K562 (cell line): Measurements from ENCODE around the gene PHTF1. TPM values are rescaled to one million over a fixed set of nuclear protein-coding genes. Genes with fewer than 3 reads are reported as not detected.

ENCODE experiments used
- CBX1 ChIP-seq: sonication (generic); IDR thresholded peaks from 2 replicates; pipeline ENCODE4 v1.6.1; 2016; ENCODE audit warnings: antibody characterized with exemption, low read depth, mild to moderate bottlenecking
- EZH2 ChIP-seq: IDR thresholded peaks from 2 replicates; pipeline ENCODE4 v1.6.1; 2012; ENCODE audit warnings: low read depth, mild to moderate bottlenecking, inconsistent platforms, low read length, borderline replicate concordance
- GTF2A2 ChIP-seq: IDR thresholded peaks from 2 replicates; pipeline ENCODE4 v1.6.1; 2016; ENCODE audit warnings: mild to moderate bottlenecking, missing genetic modification characterization, missing compliant biosample characterization
- HNRNPH1 ChIP-seq: fragments of 200-400 bp; formaldehyde crosslinking; optimal IDR thresholded peaks from 2 replicates; pipeline ENCODE3; 2017; ENCODE audit warnings: low read depth, mild to moderate bottlenecking, low read length, moderate library complexity
- KAT2B ChIP-seq: IDR thresholded peaks from one replicate; pipeline ENCODE4 v1.6.1; 2012; ENCODE audit warnings: low read depth, mild to moderate bottlenecking, control low read depth, inconsistent platforms, low read length, moderate library complexity
- KAT8 ChIP-seq: fragments of 450-650 bp; IDR thresholded peaks from 2 replicates; pipeline ENCODE4 v1.6.1; 2016; ENCODE audit warnings: low read depth, mild to moderate bottlenecking
- KLF6 ChIP-seq: fragments of 250-450 bp; sonication (Bioruptor Pico); IDR thresholded peaks from 2 replicates; pipeline ENCODE4 v1.4.0; 2020; ENCODE audit warnings: mild to moderate bottlenecking, moderate library complexity, borderline replicate concordance
- MXD1 ChIP-seq: fragments of 250-450 bp; sonication (Bioruptor Pico); IDR thresholded peaks from 2 replicates; pipeline ENCODE4 v1.8.0; 2021; ENCODE audit warnings: borderline replicate concordance, mild to moderate bottlenecking, moderate library complexity; ENCODE audit not compliant: poor library complexity, severe bottlenecking
- NELFE ChIP-seq: IDR thresholded peaks from 2 replicates; pipeline ENCODE4 v1.6.1; 2011; ENCODE audit warnings: mild to moderate bottlenecking; ENCODE audit not compliant: insufficient read depth, insufficient read length
- PKNOX1 ChIP-seq: fragments of 450-650 bp; IDR thresholded peaks from 2 replicates; pipeline ENCODE4 v1.6.1; 2016
- POLR2AphosphoS2 ChIP-seq: IDR thresholded peaks from 2 replicates; pipeline ENCODE4 v1.6.1; 2012; ENCODE audit warnings: low read length, improper control_type of control experiment
- POLR2G ChIP-seq: fragments of 200-400 bp; formaldehyde crosslinking; IDR thresholded peaks from 2 replicates; pipeline ENCODE4 v1.6.1; 2017; ENCODE audit warnings: low read depth, mild to moderate bottlenecking, antibody characterized with exemption, low read length, moderate library complexity
- PRPF4 ChIP-seq: fragments of 200-400 bp; formaldehyde crosslinking; IDR thresholded peaks from one replicate; pipeline ENCODE4 v1.6.1; 2017; ENCODE audit warnings: low read length, low read depth, mild to moderate bottlenecking; ENCODE audit not compliant: insufficient read depth, poor library complexity, severe bottlenecking
- RBBP5 ChIP-seq: fragments of 200-600 bp; sonication (generic); IDR thresholded peaks from 2 replicates; pipeline ENCODE4 v1.6.1; 2012; ENCODE audit warnings: borderline replicate concordance, mild to moderate bottlenecking, low read length, control low read depth, inconsistent platforms; ENCODE audit not compliant: insufficient read depth, poor library complexity, severe bottlenecking
- RNF219 ChIP-seq: fragments of 250-450 bp; sonication (Bioruptor Pico); IDR thresholded peaks from 2 replicates; pipeline ENCODE4 v1.5.0; 2022; ENCODE audit warnings: mild to moderate bottlenecking
- TAL1 ChIP-seq: fragments of 450-650 bp; IDR thresholded peaks from 2 replicates; pipeline ENCODE4 v1.6.1; 2016; ENCODE audit warnings: mild to moderate bottlenecking
- ZBTB12 ChIP-seq: fragments of 250-450 bp; sonication (Bioruptor Pico); IDR thresholded peaks from 2 replicates; pipeline ENCODE4 v1.4.0; 2020
- ZC3H11A ChIP-seq: IDR thresholded peaks from 2 replicates; pipeline ENCODE4 v1.6.1; 2012; ENCODE audit warnings: low read depth, low read length, improper control_type of control experiment
- ZFX ChIP-seq: sonication (generic); formaldehyde crosslinking; IDR thresholded peaks from 2 replicates; pipeline ENCODE4 v1.8.0; 2022; ENCODE audit warnings: mild to moderate bottlenecking, missing genetic modification reagents, moderate library complexity
- ZKSCAN3 ChIP-seq: fragments of 250-450 bp; sonication (Bioruptor Pico); IDR thresholded peaks from 2 replicates; pipeline ENCODE4 v1.4.0; 2020
- ZNF3 ChIP-seq: fragments of 250-450 bp; sonication (Bioruptor Pico); IDR thresholded peaks from 2 replicates; pipeline ENCODE4 v1.5.0; 2021; ENCODE audit warnings: mild to moderate bottlenecking, moderate library complexity
- ZNF324 ChIP-seq: fragments of 250-450 bp; sonication (Bioruptor Pico); IDR thresholded peaks from 2 replicates; pipeline ENCODE4 v1.4.0; 2020; ENCODE audit warnings: mild to moderate bottlenecking
- polyA plus RNA-seq, 8 experiments: library from polyadenylated mRNA; depleted of rRNA in 4 of 8; stranded (reverse) in 5 of 8; unstranded in 3 of 8; fragments of >200 nt; fragmentation: Nextera tagmentation in 2 of 8; fragmentation: Illumina TruSeq in 1 of 8; extraction: Ambion mirVana in 2 of 8; extraction: Trizol in 1 of 8; gene quantifications; 2 replicates each; pipeline versions ENCODE4 v1.2.1 to v1.2.3, GENCODE V29; 2011 to 2014; ENCODE audit warnings: inconsistent platforms in 1 of 8, missing spikeins in 1 of 8
- total RNA-seq, 7 experiments: library from RNA; depleted of rRNA in 6 of 7; stranded (reverse); fragments of >200 nt in 6 of 7; fragmentation: Illumina TruSeq in 2 of 7; extraction: Trizol in 2 of 7; gene quantifications; 2 replicates each; pipeline versions ENCODE4 v1.2.1 to v1.2.3, GENCODE V29; 2011 to 2021; ENCODE audit warnings: low replicate concordance in 1 of 7
- TF ChIP-seq, protein P1 (sequence below): sonication (generic); formaldehyde crosslinking; IDR thresholded peaks from 2 replicates; pipeline ENCODE4 v1.4.0; 2020; ENCODE audit warnings: mild to moderate bottlenecking, missing genetic modification reagents

The PHTF1 gene
- total and polyA plus RNA-seq, 9 of the 15 experiments (the other 6 are each of a cell fraction or from before 2014, with no cell fraction given) = 8.4 to 36.2 (median 23.0) TPM

- TF ChIP-seq TAL1 (peak; percentile 84), RBBP5 (no peak), RNF219 (no peak), POLR2G (no peak), KLF6 (no peak), ZC3H11A (no peak), GTF2A2 (no peak), MXD1 (no peak), PKNOX1 (peak; percentile 69), KAT8 (no peak), HNRNPH1 (no peak), CBX1 (no peak), PRPF4 (no peak), EZH2 (no peak), ZNF3 (peak; percentile 82), NELFE (no peak), KAT2B (no peak), POLR2AphosphoS2 (no peak), ZFX (no peak), ZKSCAN3 (CRISPR knock-in tag) (no peak), ZNF324 (peak; percentile 74), ZBTB12 (CRISPR knock-in tag) (no peak)
- TF ChIP-seq, protein P1, sequence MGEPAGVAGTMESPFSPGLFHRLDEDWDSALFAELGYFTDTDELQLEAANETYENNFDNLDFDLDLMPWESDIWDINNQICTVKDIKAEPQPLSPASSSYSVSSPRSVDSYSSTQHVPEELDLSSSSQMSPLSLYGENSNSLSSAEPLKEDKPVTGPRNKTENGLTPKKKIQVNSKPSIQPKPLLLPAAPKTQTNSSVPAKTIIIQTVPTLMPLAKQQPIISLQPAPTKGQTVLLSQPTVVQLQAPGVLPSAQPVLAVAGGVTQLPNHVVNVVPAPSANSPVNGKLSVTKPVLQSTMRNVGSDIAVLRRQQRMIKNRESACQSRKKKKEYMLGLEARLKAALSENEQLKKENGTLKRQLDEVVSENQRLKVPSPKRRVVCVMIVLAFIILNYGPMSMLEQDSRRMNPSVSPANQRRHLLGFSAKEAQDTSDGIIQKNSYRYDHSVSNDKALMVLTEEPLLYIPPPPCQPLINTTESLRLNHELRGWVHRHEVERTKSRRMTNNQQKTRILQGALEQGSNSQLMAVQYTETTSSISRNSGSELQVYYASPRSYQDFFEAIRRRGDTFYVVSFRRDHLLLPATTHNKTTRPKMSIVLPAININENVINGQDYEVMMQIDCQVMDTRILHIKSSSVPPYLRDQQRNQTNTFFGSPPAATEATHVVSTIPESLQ (CRISPR knock-in tag) = no peak
Measured at GRCh38 chr1:113692824-113693431, 66.4 kb downstream of the PHTF1 start (continued).
